GM18517 (cell line): Measurements from ENCODE around the gene NFATC2.

ENCODE experiments used
- ATAC-seq: cut with Tn5 transposase; IDR thresholded peaks from one replicate; pipeline ENCODE4 v1.9.1; 2021; ENCODE audit warnings: mild to moderate bottlenecking, moderate library complexity; ENCODE audit not compliant: unreplicated experiment

NFATC2 gene

GRCh38 chr20:51420805-51421204, 121.7 kb downstream of the NFATC2 start:
- no peak for ATAC-seq

- ATAC-seq, result no peak
These were observed 122.4 kb downstream of the NFATC2 start for GRCh38 chr20:51420111-51420510.

- no peak for ATAC-seq
These were observed 122.9 kb downstream of the NFATC2 start for GRCh38 chr20:51419646-51420045.

GRCh38 chr20:51419231-51419630, 123.3 kb downstream of the NFATC2 start:
- ATAC-seq, result no peak

- ATAC-seq, result no peak
These were observed 124.4 kb downstream of the NFATC2 start for GRCh38 chr20:51418137-51418529.

- ATAC-seq, result no peak
These were observed 125.0 kb downstream of the NFATC2 start for GRCh38 chr20:51417250-51418136.

- no peak for ATAC-seq
These were observed 125.8 kb downstream of the NFATC2 start for GRCh38 chr20:51416532-51417249.

GRCh38 chr20:51413857-51414256, 128.7 kb downstream of the NFATC2 start:
- ATAC-seq, result no peak

- no peak for ATAC-seq
These were observed 129.5 kb downstream of the NFATC2 start for GRCh38 chr20:51412951-51413481.

- no peak for ATAC-seq
These were observed 130.1 kb downstream of the NFATC2 start for GRCh38 chr20:51412333-51412871.

- ATAC-seq, result no peak
These were observed 130.6 kb downstream of the NFATC2 start for GRCh38 chr20:51411870-51412269.

- no peak for ATAC-seq
These were observed 131.8 kb downstream of the NFATC2 start for GRCh38 chr20:51410586-51411325.

GRCh38 chr20:51409192-51409880, 133.2 kb downstream of the NFATC2 start:
- no peak for ATAC-seq

- peak; percentile 79 for ATAC-seq
These were observed 138.0 kb downstream of the NFATC2 start for GRCh38 chr20:51404297-51405060.

- ATAC-seq, result no peak
These were observed 138.9 kb downstream of the NFATC2 start for GRCh38 chr20:51403466-51404220.

- ATAC-seq, result no peak
These were observed 140.3 kb downstream of the NFATC2 start for GRCh38 chr20:51402201-51402600.

- no peak for ATAC-seq
These were observed 141.0 kb downstream of the NFATC2 start for GRCh38 chr20:51401496-51401895.

- ATAC-seq, result peak; percentile 79
These were observed 142.2 kb downstream of the NFATC2 start for GRCh38 chr20:51400051-51400926.
